A549 treated with RU486 at 1 μM for 4 hours (cell line): ENCODE measurements around the gene FLRT2. TPM values are rescaled to one million over a fixed set of nuclear protein-coding genes. Genes with fewer than 3 reads are reported as not detected.

Experiments
- total RNA-seq: library from RNA; stranded (reverse); fragments of 200-300 nt; extraction: Qiagen RNA extraction; gene quantifications from 5 replicates; pipeline ENCODE4 v1.2.3, GENCODE V29; 2022; ENCODE audit warnings: low read depth

FLRT2 gene, protein sequence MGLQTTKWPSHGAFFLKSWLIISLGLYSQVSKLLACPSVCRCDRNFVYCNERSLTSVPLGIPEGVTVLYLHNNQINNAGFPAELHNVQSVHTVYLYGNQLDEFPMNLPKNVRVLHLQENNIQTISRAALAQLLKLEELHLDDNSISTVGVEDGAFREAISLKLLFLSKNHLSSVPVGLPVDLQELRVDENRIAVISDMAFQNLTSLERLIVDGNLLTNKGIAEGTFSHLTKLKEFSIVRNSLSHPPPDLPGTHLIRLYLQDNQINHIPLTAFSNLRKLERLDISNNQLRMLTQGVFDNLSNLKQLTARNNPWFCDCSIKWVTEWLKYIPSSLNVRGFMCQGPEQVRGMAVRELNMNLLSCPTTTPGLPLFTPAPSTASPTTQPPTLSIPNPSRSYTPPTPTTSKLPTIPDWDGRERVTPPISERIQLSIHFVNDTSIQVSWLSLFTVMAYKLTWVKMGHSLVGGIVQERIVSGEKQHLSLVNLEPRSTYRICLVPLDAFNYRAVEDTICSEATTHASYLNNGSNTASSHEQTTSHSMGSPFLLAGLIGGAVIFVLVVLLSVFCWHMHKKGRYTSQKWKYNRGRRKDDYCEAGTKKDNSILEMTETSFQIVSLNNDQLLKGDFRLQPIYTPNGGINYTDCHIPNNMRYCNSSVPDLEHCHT
- 2.2 to 3.7 TPM (median 3.4 TPM) in 5 replicates for total RNA-seq

DNA sequence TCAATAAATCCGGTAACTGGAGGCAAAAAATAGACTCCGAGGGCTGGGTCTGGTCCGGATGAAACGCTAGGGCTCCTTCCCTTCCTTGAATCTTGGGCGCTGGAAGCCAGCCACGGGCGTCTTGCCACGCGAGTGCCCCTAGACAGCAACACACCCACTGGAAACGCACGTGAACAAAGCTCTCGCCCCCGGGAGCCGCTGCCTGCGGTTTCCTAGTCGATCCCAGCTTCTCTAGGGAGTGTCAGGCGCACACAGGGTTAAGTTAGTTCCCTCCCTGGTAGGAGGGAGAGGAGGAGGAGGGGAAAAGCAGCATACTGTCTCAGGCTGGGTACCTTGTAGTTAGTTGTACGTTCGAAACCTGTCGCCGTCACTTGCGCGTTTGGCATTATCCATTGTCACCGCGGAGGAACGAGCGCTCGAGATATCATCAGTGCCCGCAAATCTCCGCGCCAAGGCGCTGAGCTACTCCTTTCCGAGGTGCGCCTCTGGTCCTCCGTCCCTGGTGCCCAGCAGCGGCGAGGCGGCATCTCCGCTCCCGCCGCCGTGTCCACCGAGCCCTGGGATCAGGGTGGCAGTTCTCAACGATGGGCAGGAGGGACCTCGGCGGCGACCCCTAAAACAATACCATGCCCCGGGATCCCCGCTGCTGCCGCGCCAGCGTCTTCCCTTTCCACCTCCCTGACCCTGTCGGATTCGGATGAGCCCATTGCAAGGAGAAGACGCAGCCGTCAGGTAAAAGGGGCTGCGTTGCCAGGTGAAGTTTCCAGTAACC, at the start of gene FLRT2:
Gene FLRT2 (plus strand): TSS at position 342 of the 772 bp plus-strand sequence. CDS start 91,371 bp downstream, outside the sequence.

